Esophagus (tissue), 2 donors: ENCODE data around the gene SCRG1. TPM values are rescaled to one million over a fixed set of nuclear protein-coding genes. Genes with fewer than 3 reads are reported as not detected.

Experiments
- H3K27ac ChIP-seq, 2 donors: one replicate each; pipeline ENCODE4 v1.5.1; 2013; ENCODE audit warnings: low read depth in 2 of 2, mild to moderate bottlenecking in 2 of 2, inconsistent platforms in 1 of 2, low read length in 1 of 2, moderate library complexity in 1 of 2
- H3K27me3 ChIP-seq, 2 donors: one replicate each; pipeline ENCODE4 v1.6.1; 2013; ENCODE audit warnings: low read length in 2 of 2, control low read depth in 1 of 2, mild to moderate bottlenecking in 1 of 2; ENCODE audit not compliant: insufficient read depth in 2 of 2, control insufficient read depth in 1 of 2
- H3K36me3 ChIP-seq, 2 donors: one replicate each; pipeline ENCODE4 v1.6.1; 2013; ENCODE audit warnings: low read length in 1 of 2; ENCODE audit not compliant: control insufficient read depth in 2 of 2, insufficient read depth in 2 of 2
- H3K4me1 ChIP-seq, 2 donors: one replicate each; pipeline ENCODE4 v1.6.1; 2013; ENCODE audit warnings: low read length in 1 of 2; ENCODE audit not compliant: control insufficient read depth in 2 of 2, insufficient read depth in 2 of 2
- H3K4me3 ChIP-seq, 2 donors: one replicate each; pipeline ENCODE4 v1.5.1; 2013; ENCODE audit warnings: low read length in 2 of 2, mild to moderate bottlenecking in 2 of 2, low read depth in 1 of 2, moderate library complexity in 1 of 2
- H3K9me3 ChIP-seq, 2 donors: one replicate each; pipeline ENCODE4 v1.6.1; 2013; ENCODE audit warnings: mild to moderate bottlenecking in 2 of 2, low read depth in 1 of 2, low read length in 1 of 2, moderate library complexity in 1 of 2; ENCODE audit not compliant: control insufficient read depth in 2 of 2, insufficient read depth in 1 of 2
- WGBS, 2 donors: extraction: QIAGEN DNeasy Blood & Tissue Kit; methylation state at CpG; one replicate each; pipeline ENCODE4 v1.1.7; 2013; 5-methylcytosine and 5-hydroxymethylcytosine counted together
- polyA plus RNA-seq, 2 donors: library from polyadenylated mRNA; stranded (reverse); fragments of 200-250 nt; gene quantifications; one replicate each; pipeline ENCODE4 v1.2.3, GENCODE V29; 2013
- donor health status: healthy with polysubstance abuse.
- donor health status: Bipolar disorder and iron deficiency.

SCRG1 gene
- polyA plus RNA-seq, 2 donors, result 0.04 to 0.24 TPM

GRCh38 chr4:173414456-173414855 lies 15.5 kb upstream of the SCRG1 start:
- H3K27me3 ChIP-seq, result no peaks in the 10 kb centered on the region
- no peaks in the 10 kb centered on the region for H3K9me3 ChIP-seq
- no peaks in the 10 kb centered on the region for H3K4me1 ChIP-seq
- 82 to 86% methylated on average over 3 of the region's 3 CpGs for WGBS, 2 donors
- H3K36me3 ChIP-seq, result no peaks in the 10 kb centered on the region
- H3K27ac ChIP-seq, result no peak overlapping the region
- H3K4me3 ChIP-seq, result no peak overlapping the region

DNA sequence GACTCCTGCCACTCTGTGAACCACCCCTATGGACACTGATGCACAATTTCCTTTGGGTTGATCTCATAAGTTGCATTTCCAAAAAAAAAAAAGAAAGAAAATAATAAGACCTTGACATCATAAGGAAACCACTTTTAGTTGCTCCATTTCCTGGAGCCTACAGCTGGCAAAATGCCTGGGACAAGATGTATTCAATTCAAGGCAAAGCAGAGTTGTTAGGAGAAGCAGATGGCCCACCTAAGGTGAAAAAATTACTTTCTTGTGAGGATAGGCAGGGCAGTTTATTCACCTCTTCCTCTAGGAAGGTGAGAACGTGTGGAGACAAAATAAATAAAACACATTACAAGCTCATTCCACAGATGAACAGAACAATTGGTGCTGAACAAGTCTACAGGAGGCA lies 14.1 kb upstream of the SCRG1 start:
- Histone ChIP-seq H3K27me3 (no peaks in the 10 kb centered on the region), H3K4me1 (no peaks in the 10 kb centered on the region), H3K4me3 (no peak overlapping the region), H3K36me3 (no peaks in the 10 kb centered on the region), H3K9me3 (no peaks in the 10 kb centered on the region), H3K27ac (no peak overlapping the region)
- 72 to 76% methylated on average over 1 of the region's 1 CpG for WGBS, 2 donors

DNA sequence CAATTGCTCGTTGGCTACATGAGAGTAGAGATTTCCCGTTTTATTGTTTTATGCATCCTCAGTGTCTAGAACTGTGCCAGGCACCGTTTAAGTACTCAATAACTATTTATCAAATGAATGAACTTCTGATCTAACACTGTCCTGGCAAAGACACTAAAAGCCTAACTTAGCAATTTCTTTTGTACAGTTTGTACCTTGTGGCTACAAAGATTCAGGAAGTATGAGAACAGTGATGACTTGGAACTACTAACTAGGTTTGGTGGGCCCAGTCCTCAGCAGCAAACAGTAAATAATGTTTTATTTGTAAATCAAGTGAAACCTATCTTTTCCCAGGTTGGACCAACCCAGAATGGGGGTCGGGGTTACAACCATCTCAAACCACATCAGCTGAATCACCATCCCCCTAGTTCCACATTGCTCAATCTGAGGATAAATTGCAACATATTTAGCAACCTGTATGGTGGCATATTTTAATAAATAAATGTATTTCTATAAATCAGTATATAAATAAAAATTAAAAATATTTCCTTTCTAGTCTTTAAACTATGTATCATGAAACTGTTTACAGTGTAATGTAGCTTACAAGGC lies 12.3 kb upstream of the SCRG1 start:
- Histone ChIP-seq H3K36me3 (no peaks in the 10 kb centered on the region), H3K4me3 (no peak overlapping the region), H3K9me3 (no peaks in the 10 kb centered on the region), H3K27me3 (no peaks in the 10 kb centered on the region), H3K4me1 (no peaks in the 10 kb centered on the region), H3K27ac (no peak overlapping the region)
- 51 to 55% methylated on average over 4 of the region's 4 CpGs for WGBS, 2 donors

GRCh38 chr4:173410079-173410478 lies 11.2 kb upstream of the SCRG1 start:
- Histone ChIP-seq H3K4me1 (no peaks in the 10 kb centered on the region), H3K27me3 (no peaks in the 10 kb centered on the region), H3K27ac (no peak overlapping the region), H3K36me3 (no peaks in the 10 kb centered on the region), H3K4me3 (no peak overlapping the region), H3K9me3 (no peaks in the 10 kb centered on the region)
- 44 to 46% methylated on average over 2 of the region's 2 CpGs for WGBS, 2 donors

DNA sequence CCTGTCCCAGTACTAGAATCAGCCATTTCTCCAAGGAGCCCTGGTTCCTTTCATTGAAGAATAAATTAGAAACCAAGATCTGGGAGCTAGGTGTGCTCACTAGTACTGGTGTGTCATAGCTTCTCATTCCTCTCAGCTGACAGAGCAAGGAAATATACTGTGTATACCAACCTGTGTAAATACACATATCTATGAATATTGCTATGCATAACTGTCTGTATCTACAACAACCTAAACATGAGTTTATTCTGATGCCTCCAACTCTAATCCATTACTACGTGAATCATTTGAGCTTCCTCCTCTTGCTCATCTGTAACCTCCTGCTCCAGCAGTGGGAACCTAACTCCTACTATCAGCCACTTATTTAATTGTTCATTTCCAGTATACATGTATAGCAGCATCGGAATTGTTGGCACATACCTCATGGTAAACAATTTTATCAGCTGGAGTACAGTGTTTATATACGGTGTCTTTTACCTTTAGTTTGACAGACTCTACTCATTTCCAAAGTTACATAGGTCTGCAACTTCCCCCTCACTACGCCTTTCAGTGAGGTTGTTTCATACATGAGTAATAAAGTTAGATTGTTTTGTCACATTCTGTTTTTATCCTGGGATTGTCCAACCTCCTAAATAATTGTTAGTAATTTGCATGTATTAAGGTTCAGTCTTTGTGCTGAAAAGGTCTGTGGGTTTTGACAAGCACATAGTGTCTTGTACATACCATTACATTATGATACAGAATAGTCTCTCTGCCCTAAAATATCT lies 7.1 kb upstream of the SCRG1 start:
- Histone ChIP-seq H3K4me1 (no peaks in the 10 kb centered on the region), H3K27me3 (no peaks in the 10 kb centered on the region), H3K4me3 (no peak overlapping the region), H3K9me3 (no peaks in the 10 kb centered on the region), H3K36me3 (no peaks in the 10 kb centered on the region), H3K27ac (no peak overlapping the region)
- WGBS, 2 donors, result 81 to 89% methylated on average over 4 of the region's 4 CpGs

DNA sequence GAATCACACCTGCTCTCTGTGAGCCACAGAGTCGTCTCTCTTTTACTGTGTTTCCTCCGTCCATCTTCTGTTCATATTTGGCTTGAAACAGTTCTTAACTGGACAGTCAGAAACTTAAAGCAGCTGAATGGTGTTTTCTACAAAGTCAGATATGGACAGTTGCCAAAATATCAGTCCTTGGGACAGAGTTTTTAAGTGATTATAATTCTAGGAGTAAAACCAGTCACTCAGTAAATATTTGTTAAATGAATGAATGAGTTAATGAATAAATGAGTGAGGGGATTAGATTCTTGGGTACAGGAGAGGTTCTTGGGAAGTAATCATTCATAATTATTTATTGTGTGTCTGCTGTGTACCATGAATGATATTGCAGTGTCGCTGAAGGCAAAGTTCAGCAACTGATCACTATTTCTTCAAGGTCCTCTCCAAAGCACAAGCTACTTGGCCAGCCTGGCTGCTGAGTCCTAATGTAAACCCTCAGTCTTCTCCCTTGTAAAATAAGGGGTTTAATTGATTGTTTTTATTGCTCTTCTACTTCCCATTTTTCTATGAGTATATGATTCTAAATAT lies 5.5 kb upstream of the SCRG1 start:
- Histone ChIP-seq H3K4me1 (no peaks in the 10 kb centered on the region), H3K27me3 (no peaks in the 10 kb centered on the region), H3K27ac (no peak overlapping the region), H3K9me3 (no peaks in the 10 kb centered on the region), H3K36me3 (no peaks in the 10 kb centered on the region), H3K4me3 (no peak overlapping the region)
- WGBS, 2 donors, result 71 to 90% methylated on average over 3 of the region's 3 CpGs

GRCh38 chr4:173403051-173403450 lies 4.1 kb upstream of the SCRG1 start:
- no peak overlapping the region for H3K4me3 ChIP-seq
- H3K4me1 ChIP-seq, result no peaks in the 10 kb centered on the region
- no peak overlapping the region for H3K27ac ChIP-seq
- 83 to 87% methylated on average over 2 of the region's 2 CpGs for WGBS, 2 donors
- H3K36me3 ChIP-seq, result no peaks in the 10 kb centered on the region
- H3K27me3 ChIP-seq, result no peaks in the 10 kb centered on the region
- H3K9me3 ChIP-seq, result no peaks in the 10 kb centered on the region

DNA sequence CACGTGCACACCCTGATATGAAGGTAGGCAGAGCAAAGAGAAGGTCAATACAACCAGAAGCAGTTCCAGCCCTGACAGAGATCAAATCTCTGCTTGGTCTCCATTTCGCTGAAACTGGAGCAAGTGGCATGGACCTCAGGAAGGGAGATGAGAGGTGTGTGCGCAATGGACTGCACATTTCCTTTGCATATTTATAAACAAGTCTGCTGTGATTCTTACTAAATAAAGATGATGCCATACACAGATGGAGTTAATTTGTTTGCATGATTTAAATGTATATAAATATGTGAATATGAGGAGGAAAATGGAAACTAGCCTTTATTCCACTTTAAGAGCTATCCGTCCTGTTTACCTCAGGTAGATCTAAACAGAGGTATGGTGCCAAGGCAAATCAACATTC lies 2.1 kb upstream of the SCRG1 start:
- Histone ChIP-seq H3K36me3 (no peaks in the 10 kb centered on the region), H3K27me3 (no peaks in the 10 kb centered on the region), H3K9me3 (no peaks in the 10 kb centered on the region), H3K27ac (no peak overlapping the region), H3K4me3 (no peak overlapping the region), H3K4me1 (no peaks in the 10 kb centered on the region)
- WGBS, 2 donors, result 87 to 95% methylated on average over 4 of the region's 4 CpGs

DNA sequence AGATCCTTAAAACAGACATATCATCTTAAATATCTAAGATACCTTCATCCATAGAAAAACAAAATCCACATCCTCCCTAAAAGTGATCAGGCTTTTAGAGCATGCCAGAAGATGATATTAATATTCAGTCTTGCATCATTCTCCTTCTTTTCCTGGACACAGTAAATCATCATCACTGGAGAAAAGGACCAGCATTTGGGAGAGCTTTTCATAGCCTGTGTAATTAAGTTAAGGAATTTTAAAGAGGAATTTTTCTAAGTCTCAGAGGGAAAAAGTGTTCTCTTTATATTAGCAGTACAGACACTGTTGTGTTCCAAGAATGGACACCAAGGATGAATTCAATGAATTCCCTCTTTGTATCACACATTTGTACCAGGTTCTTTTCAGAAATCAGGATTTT lies 696 bp downstream of the SCRG1 start:
- H3K9me3 ChIP-seq, result no peaks in the 10 kb centered on the region
- no peak overlapping the region for H3K27ac ChIP-seq
- no peak overlapping the region for H3K4me3 ChIP-seq
- no peaks in the 10 kb centered on the region for H3K36me3 ChIP-seq
- H3K27me3 ChIP-seq, result no peaks in the 10 kb centered on the region
- H3K4me1 ChIP-seq, result no peaks in the 10 kb centered on the region

DNA sequence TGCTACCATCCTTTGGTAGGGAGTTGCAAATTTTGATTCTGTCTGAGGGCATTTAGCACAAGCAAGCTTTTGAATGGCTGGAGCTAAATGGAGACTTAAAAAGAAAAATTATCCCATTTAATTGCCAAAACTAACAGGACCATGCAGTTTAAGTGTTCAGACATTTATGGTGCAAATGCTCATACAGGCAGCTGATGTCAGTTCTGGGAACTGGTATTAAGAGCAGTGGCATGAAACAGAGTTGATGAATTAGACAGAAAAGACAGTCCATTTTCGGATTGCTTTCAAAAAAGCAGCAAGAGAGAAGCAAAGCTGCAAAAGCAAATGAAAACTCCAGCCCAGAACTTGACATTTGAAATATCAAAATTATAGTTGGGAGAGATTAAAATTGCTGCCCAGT lies 1.3 kb downstream of the SCRG1 start:
- Histone ChIP-seq H3K27ac (no peak overlapping the region), H3K4me1 (no peaks in the 10 kb centered on the region), H3K9me3 (no peaks in the 10 kb centered on the region), H3K27me3 (no peaks in the 10 kb centered on the region), H3K36me3 (no peaks in the 10 kb centered on the region), H3K4me3 (no peak overlapping the region)
- 58 to 69% methylated on average over 1 of the region's 1 CpG for WGBS, 2 donors
